Measurements from ENCODE around the gene MPRIP. TPM values are rescaled to one million over a fixed set of nuclear protein-coding genes. Genes with fewer than 3 reads are reported as not detected.
A peak's percentile ranks its signal among the peaks of the same experiment; 100 is the strongest.

The MPRIP gene
- total RNA-seq, 2 donors from 2014 or later, result 147 to 269 TPM

- Histone ChIP-seq H3K27ac (peak within 1 kb of the TSS; percentile 91 to 99 (median 97)), H3K4me3 (peak within 1 kb of the TSS; percentile 98 to 100), H3K9me3 (no peaks in the 10 kb centered on the region), H3K36me3 (replicated peaks in 1 of 2; ENCODE audit: insufficient read depth in 1 of 2, low read depth in 2 of 2) (no peaks in the 10 kb centered on the region), H3K4me1 (peaks cover 26% of the 10 kb centered on the region), H3K27me3 (no peaks in the 10 kb centered on the region)
- ATAC-seq (peak; percentile 91), DNase-seq (peak; percentile 83 to 91 (median 89))
- TF ChIP-seq POLR2A (IDR thresholded peaks at IDR 0.05) (peak; percentile 60 to 83 (median 77)), CTCF (IDR thresholded peaks at IDR 0.05) (peak in 1 of 7 experiments; percentile 22)
- WGBS, 2 donors, result 0% methylated on average over 28 to 51 of the region's 53 CpGs
- intact Hi-C loops (cut with DNase I), result no loop called here
These were observed 195.0 kb downstream of the MPRIP start, which contains the start of gene FLCN for GRCh38 chr17:17237026-17237799. TSS of gene FLCN (minus strand) at chr17:17237168. CDS start at chr17:17228137, 9,031 bp downstream.

GRCh38 chr17:17239832-17240231 lies 197.6 kb downstream of the MPRIP start:
- WGBS, 2 donors, result 44 to 58% methylated on average over 1 of the region's 1 CpG
- Histone ChIP-seq H3K27me3 (no peaks in the 10 kb centered on the region), H3K4me3 (no peak overlapping the region), H3K4me1 (peaks cover 19% of the 10 kb centered on the region), H3K9me3 (no peaks in the 10 kb centered on the region), H3K27ac (no peak overlapping the region), H3K36me3 (replicated peaks in 1 of 2; ENCODE audit: insufficient read depth in 1 of 2, low read depth in 2 of 2) (no peaks in the 10 kb centered on the region)
- no peak for TF ChIP-seq POLR2A (IDR thresholded peaks at IDR 0.05)
- TF ChIP-seq CTCF (IDR thresholded peaks at IDR 0.05), result no peak
- DNase-seq (no peak), ATAC-seq (no peak)
- intact Hi-C loops (cut with DNase I), result no loop called here

- Histone ChIP-seq H3K9me3 (no peaks in the 10 kb centered on the region), H3K4me1 (peaks cover 7% of the 10 kb centered on the region), H3K27ac (no peak overlapping the region), H3K27me3 (no peaks in the 10 kb centered on the region), H3K36me3 (replicated peaks in 1 of 2; ENCODE audit: insufficient read depth in 1 of 2, low read depth in 2 of 2) (no peaks in the 10 kb centered on the region), H3K4me3 (no peak overlapping the region)
- DNase-seq (no peak), ATAC-seq (no peak)
- TF ChIP-seq POLR2A (IDR thresholded peaks at IDR 0.05), result no peak
- no peak for TF ChIP-seq CTCF (IDR thresholded peaks at IDR 0.05)
- 70 to 71% methylated on average over 10 of the region's 10 CpGs for WGBS, 2 donors
- intact Hi-C loops (cut with DNase I), result no loop called here
These were observed 199.4 kb downstream of the MPRIP start for GRCh38 chr17:17241656-17242055.

GRCh38 chr17:17242246-17242645 lies 200.0 kb downstream of the MPRIP start:
- ATAC-seq, result no peak
- peaks cover 0 to 5% of the 10 kb centered on the region in 2 donors for H3K36me3 ChIP-seq (replicated peaks in 1 of 2; ENCODE audit: insufficient read depth in 1 of 2, low read depth in 2 of 2)

More at GRCh38 chr17:17242246-17242645, 200.0 kb downstream of the MPRIP start:
- intact Hi-C loops (cut with DNase I), result no loop called here
- WGBS, 2 donors, result 92 to 93% methylated on average over 6 to 7 of the region's 7 CpGs
- no peak for DNase-seq
- Histone ChIP-seq H3K27ac (no peak overlapping the region), H3K4me3 (no peak overlapping the region), H3K4me1 (peaks cover 7% of the 10 kb centered on the region), H3K9me3 (no peaks in the 10 kb centered on the region), H3K27me3 (no peaks in the 10 kb centered on the region)
- no peak for TF ChIP-seq CTCF (IDR thresholded peaks at IDR 0.05)
- no peak for TF ChIP-seq POLR2A (IDR thresholded peaks at IDR 0.05)

Small RNAs within 50 kb of the gene (small RNA-seq; reads per million reads assigned to genes)
- gene RNU6-767P, result not detected

Other genes starting within 250 kb of the MPRIP start
- gene TNFRSF13B, start 70.3 kb upstream of the MPRIP start, total RNA-seq, result not detected
- 1 to 10 TPM; 3.6 to 6.6 TPM for gene PLD6, start 163.9 kb downstream of the MPRIP start, total RNA-seq
- 10 to 100 TPM; 35.8 to 64.3 TPM for gene FLCN, start 194.7 kb downstream of the MPRIP start, total RNA-seq
- 10 to 100 TPM; 23.1 to 29.8 TPM for gene COPS3, start 238.8 kb downstream of the MPRIP start, total RNA-seq

Measured in body of pancreas (tissue), 4 donors.